ENCODE data around the gene CUL3.

Gene CUL3

GRCh38 chr2:224469374-224469964, 115.7 kb downstream of the CUL3 start:
- Histone ChIP-seq H3K4me3 (replicated peaks; ENCODE audit: insufficient read depth, low read length) (no peak overlapping the region), H3K27me3 (ENCODE audit: insufficient read depth, poor library complexity, severe bottlenecking) (no peaks in the 10 kb centered on the region), H3K27ac (replicated peaks) (no peak overlapping the region)
- TF ChIP-seq GABPA (IDR thresholded peaks at IDR 0.05; ENCODE audit: low read depth) (no peak), REST (IDR thresholded peaks at IDR 0.05; ENCODE audit: insufficient replicate concordance, low read depth) (no peak), POLR2AphosphoS5 (IDR thresholded peaks at IDR 0.05; ENCODE audit: low read depth) (no peak), CTCF (IDR thresholded peaks at IDR 0.05; ENCODE audit: insufficient read depth, low read length) (no peak), SPI1 (IDR thresholded peaks at IDR 0.05; ENCODE audit: borderline replicate concordance, low read depth) (no peak)
- DNase-seq (ENCODE audit: low read depth in 1 of 2, low spot score in 1 of 2), result no peak

- no peak overlapping the region for H3K4me3 ChIP-seq (replicated peaks; ENCODE audit: insufficient read depth, low read length)
- no peak overlapping the region for H3K27ac ChIP-seq (replicated peaks)
- TF ChIP-seq SPI1 (IDR thresholded peaks at IDR 0.05; ENCODE audit: borderline replicate concordance, low read depth) (no peak), POLR2AphosphoS5 (IDR thresholded peaks at IDR 0.05; ENCODE audit: low read depth) (no peak), GABPA (IDR thresholded peaks at IDR 0.05; ENCODE audit: low read depth) (no peak), CTCF (IDR thresholded peaks at IDR 0.05; ENCODE audit: insufficient read depth, low read length) (no peak), REST (IDR thresholded peaks at IDR 0.05; ENCODE audit: insufficient replicate concordance, low read depth) (no peak)
- no peak for DNase-seq (ENCODE audit: low read depth in 1 of 2, low spot score in 1 of 2)
- H3K27me3 ChIP-seq (ENCODE audit: insufficient read depth, poor library complexity, severe bottlenecking), result no peaks in the 10 kb centered on the region
Observed at GRCh38 chr2:224466304-224466895, 118.8 kb downstream of the CUL3 start.

- Histone ChIP-seq H3K27ac (replicated peaks) (no peak overlapping the region), H3K4me3 (replicated peaks; ENCODE audit: insufficient read depth, low read length) (no peak overlapping the region)
- DNase-seq (ENCODE audit: low read depth in 1 of 2, low spot score in 1 of 2), result no peak
Observed at GRCh38 chr2:224461391-224461790, 123.8 kb downstream of the CUL3 start.

More at GRCh38 chr2:224461391-224461790, 123.8 kb downstream of the CUL3 start:
- H3K27me3 ChIP-seq (ENCODE audit: insufficient read depth, poor library complexity, severe bottlenecking), result no peaks in the 10 kb centered on the region
- TF ChIP-seq SPI1 (IDR thresholded peaks at IDR 0.05; ENCODE audit: borderline replicate concordance, low read depth), result no peak
- TF ChIP-seq POLR2AphosphoS5 (IDR thresholded peaks at IDR 0.05; ENCODE audit: low read depth), result no peak
- TF ChIP-seq GABPA (IDR thresholded peaks at IDR 0.05; ENCODE audit: low read depth), result no peak
- TF ChIP-seq CTCF (IDR thresholded peaks at IDR 0.05; ENCODE audit: insufficient read depth, low read length), result no peak
- no peak for TF ChIP-seq REST (IDR thresholded peaks at IDR 0.05; ENCODE audit: insufficient replicate concordance, low read depth)
